ENCODE results near the gene PLCG2.

DNA sequence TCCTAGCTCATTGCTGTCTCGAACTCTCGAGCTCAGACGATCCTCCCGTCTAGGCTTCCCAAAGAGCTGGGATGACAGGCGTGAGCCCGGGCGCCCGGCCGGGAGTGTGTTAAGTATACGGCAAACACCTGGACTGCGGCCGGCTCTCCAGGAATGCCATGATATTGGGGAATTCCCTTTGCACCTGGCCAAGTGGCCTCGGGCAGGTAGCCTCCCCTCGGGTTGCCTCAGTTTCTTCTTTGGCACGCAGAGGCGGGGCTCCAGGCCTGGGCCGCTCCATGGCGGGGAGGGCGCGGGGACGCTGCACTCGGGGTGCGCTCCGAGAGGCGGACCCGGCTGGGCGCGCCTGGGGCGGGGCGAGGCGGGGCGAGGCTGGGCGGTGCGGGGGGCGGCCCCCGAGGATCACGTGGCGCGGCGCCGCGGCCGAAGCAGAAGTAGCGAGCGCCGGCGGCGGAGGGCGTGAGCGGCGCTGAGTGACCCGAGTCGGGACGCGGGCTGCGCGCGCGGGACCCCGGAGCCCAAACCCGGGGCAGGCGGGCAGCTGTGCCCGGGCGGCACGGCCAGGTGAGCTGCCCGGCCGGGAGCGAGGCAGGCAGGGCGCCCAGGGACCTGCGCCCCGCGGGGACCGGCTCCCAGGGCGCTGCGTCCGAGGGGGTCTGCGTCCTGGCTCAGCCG, at the start of gene PLCG2:
- TF ChIP-seq ZNF565 (CRISPR knock-in tag; conservative IDR thresholded peaks at IDR 0.05; ENCODE audit: low read depth) (no peak), ZNF70 (CRISPR knock-in tag; IDR thresholded peaks at IDR 0.05) (no peak), ZFP3 (CRISPR knock-in tag; IDR thresholded peaks at IDR 0.05) (no peak), ISL1 (CRISPR knock-in tag; IDR thresholded peaks at IDR 0.05) (no peak), ARNTL (CRISPR knock-in tag; IDR thresholded peaks at IDR 0.05; ENCODE audit: borderline replicate concordance, low read depth) (no peak)
- TF ChIP-seq, protein P1, sequence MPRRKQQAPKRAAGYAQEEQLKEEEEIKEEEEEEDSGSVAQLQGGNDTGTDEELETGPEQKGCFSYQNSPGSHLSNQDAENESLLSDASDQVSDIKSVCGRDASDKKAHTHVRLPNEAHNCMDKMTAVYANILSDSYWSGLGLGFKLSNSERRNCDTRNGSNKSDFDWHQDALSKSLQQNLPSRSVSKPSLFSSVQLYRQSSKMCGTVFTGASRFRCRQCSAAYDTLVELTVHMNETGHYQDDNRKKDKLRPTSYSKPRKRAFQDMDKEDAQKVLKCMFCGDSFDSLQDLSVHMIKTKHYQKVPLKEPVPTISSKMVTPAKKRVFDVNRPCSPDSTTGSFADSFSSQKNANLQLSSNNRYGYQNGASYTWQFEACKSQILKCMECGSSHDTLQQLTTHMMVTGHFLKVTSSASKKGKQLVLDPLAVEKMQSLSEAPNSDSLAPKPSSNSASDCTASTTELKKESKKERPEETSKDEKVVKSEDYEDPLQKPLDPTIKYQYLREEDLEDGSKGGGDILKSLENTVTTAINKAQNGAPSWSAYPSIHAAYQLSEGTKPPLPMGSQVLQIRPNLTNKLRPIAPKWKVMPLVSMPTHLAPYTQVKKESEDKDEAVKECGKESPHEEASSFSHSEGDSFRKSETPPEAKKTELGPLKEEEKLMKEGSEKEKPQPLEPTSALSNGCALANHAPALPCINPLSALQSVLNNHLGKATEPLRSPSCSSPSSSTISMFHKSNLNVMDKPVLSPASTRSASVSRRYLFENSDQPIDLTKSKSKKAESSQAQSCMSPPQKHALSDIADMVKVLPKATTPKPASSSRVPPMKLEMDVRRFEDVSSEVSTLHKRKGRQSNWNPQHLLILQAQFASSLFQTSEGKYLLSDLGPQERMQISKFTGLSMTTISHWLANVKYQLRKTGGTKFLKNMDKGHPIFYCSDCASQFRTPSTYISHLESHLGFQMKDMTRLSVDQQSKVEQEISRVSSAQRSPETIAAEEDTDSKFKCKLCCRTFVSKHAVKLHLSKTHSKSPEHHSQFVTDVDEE (CRISPR knock-in tag; IDR thresholded peaks at IDR 0.05): no peak
